Stimulated activated CD4-positive, alpha-beta T cell treated with anti-CD3 and anti-CD28 coated beads, Interleukin-4, amount 100 ng/mL, for 24 hours (primary cell): ENCODE results near the gene HOXB9.
A peak's percentile ranks its signal among the peaks of the same experiment; 100 is the strongest.

ENCODE experiments used
- DNase-seq: peaks from one replicate; pipeline ENCODE4 v3.0.0-alpha.2; 2020

Gene HOXB9

GRCh38 chr17:48626245-48627117 lies at the start of gene HOXB9:
HOXB9 (minus strand) TSS chr17:48626358; CDS start chr17:48626269, 89 bp downstream.
- peak; percentile 51 for DNase-seq

- DNase-seq, result no peak
These were observed 46.2 kb upstream of the HOXB9 start for GRCh38 chr17:48672340-48672739.

GRCh38 chr17:48671697-48672171 lies 45.6 kb upstream of the HOXB9 start:
- DNase-seq, result peak; percentile 74

GRCh38 chr17:48663134-48663924 lies 37.2 kb upstream of the HOXB9 start:
- DNase-seq, result no peak

GRCh38 chr17:48655913-48656312 lies 29.8 kb upstream of the HOXB9 start:
- no peak for DNase-seq

GRCh38 chr17:48649741-48650140 lies 23.6 kb upstream of the HOXB9 start:
- no peak for DNase-seq

GRCh38 chr17:48647963-48648245 lies 21.7 kb upstream of the HOXB9 start:
- DNase-seq, result no peak

- DNase-seq, result no peak
These were observed 21.2 kb upstream of the HOXB9 start for GRCh38 chr17:48647103-48647962.

GRCh38 chr17:48646183-48647102 lies 20.3 kb upstream of the HOXB9 start:
- peak; percentile 15 for DNase-seq

- no peak for DNase-seq
These were observed 19.6 kb upstream of the HOXB9 start for GRCh38 chr17:48645639-48646182.

GRCh38 chr17:48644910-48645557 lies 18.9 kb upstream of the HOXB9 start:
- DNase-seq, result no peak

- DNase-seq, result no peak
These were observed 18.0 kb upstream of the HOXB9 start for GRCh38 chr17:48644159-48644558.

- no peak for DNase-seq
These were observed 17.5 kb upstream of the HOXB9 start for GRCh38 chr17:48643697-48644012.

- DNase-seq, result no peak
These were observed 16.9 kb upstream of the HOXB9 start for GRCh38 chr17:48642843-48643696.

- no peak for DNase-seq
These were observed 16.1 kb upstream of the HOXB9 start for GRCh38 chr17:48642059-48642842.

GRCh38 chr17:48641541-48642058 lies 15.4 kb upstream of the HOXB9 start:
- no peak for DNase-seq

- no peak for DNase-seq
These were observed 14.7 kb upstream of the HOXB9 start for GRCh38 chr17:48640858-48641180.

GRCh38 chr17:48639982-48640857 lies 14.1 kb upstream of the HOXB9 start:
- no peak for DNase-seq
